ENCODE measurements around the gene DOCK2.

DNA sequence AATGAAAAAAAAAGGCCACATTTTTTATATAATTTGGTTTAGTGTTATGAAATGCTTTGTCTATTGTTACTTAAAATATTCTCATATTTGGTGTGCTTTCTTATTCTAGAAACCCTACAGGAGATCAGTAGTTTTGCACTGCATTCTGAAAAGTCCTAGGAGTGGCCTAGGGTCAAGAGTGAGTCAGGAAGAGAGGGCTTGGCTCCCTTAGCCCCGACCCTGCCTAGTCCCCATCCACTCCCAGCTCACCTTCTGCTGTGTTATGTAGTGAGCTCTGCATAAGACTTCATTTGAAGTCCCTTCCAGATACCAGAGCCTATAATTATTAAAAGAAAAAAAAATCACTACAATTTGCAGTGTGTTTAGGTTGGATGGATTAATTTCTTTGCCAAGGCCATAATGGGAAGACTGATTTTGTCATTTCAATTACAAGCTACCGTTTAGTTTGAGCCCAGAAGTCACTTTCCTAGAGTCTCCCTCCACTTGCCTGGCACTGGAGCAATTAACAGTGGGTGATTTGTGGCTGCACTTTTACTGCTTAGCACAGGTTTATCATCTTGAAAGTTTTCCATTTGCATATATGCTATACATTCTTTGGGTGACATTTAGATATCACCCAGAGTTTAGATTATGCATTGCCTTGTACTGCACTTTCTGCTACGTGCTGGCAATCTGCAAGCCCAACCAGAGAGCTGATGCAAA, 199.9 kb downstream of the DOCK2 start:
- TF ChIP-seq POLR2A (IDR thresholded peaks at IDR 0.05) (no peak), CTCF (IDR thresholded peaks at IDR 0.05) (no peak)

All from lower leg skin (tissue), 3 donors.